ENCODE measurements around the gene MAX.

The MAX gene

DNA sequence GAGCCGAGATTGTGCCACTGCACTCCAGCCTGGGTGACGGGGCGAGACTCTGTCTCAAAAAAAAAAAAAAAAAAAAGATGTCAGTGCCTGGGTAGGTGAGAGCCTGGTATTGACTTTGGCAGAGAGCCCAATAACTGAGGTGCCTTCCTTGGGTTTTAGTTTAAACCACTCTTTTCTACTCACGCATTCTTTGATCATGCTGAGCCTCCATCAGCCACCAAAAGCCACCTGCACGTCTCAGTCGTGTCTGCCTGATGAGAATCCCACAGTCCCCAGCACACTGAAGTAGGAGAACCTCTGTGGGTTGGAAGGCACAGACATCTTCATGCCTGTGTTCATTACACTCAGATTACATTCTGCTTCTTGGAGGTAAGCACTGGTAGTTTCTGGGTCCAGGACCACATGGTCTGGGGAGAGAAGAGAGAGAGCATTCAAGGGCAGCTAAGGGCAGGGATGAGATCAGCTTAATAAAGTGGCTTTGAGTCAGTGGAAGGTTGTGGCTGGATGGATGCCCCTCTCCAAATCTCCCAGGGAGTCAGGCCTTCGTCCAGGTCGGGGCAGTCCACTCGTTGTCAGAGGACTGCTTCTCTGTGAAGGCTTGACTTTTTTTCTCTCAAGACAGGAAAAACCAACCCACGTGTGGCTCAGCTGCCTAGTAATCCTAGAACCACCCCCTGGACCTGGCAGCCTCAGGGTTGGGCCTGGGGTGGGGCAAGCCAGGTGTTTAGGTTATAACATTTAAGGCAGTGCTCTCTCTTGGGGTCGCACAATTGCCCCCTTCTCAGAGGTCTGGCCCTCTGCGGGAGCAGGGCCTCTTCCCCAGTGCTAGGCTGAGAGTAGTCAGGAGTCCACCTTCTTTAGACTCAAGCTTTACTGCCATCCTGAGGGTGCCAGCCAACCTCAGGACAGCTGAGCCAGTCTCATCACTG is 32.6 kb upstream of the MAX start:
- no peak for TF ChIP-seq EZH2 (optimal IDR thresholded peaks at IDR 0.05; ENCODE audit: low read depth, low read length)
- no peak for TF ChIP-seq EZH2phosphoT487 (IDR thresholded peaks at IDR 0.05; ENCODE audit: low read length)
- TF ChIP-seq, protein P1, sequence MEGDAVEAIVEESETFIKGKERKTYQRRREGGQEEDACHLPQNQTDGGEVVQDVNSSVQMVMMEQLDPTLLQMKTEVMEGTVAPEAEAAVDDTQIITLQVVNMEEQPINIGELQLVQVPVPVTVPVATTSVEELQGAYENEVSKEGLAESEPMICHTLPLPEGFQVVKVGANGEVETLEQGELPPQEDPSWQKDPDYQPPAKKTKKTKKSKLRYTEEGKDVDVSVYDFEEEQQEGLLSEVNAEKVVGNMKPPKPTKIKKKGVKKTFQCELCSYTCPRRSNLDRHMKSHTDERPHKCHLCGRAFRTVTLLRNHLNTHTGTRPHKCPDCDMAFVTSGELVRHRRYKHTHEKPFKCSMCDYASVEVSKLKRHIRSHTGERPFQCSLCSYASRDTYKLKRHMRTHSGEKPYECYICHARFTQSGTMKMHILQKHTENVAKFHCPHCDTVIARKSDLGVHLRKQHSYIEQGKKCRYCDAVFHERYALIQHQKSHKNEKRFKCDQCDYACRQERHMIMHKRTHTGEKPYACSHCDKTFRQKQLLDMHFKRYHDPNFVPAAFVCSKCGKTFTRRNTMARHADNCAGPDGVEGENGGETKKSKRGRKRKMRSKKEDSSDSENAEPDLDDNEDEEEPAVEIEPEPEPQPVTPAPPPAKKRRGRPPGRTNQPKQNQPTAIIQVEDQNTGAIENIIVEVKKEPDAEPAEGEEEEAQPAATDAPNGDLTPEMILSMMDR (IDR thresholded peaks at IDR 0.05; ENCODE audit: low read length), result no peak
- no peak overlapping the region for H3K9ac ChIP-seq (ENCODE audit: low read length)
- H3K4me3 ChIP-seq (ENCODE audit: low read length), result no peak overlapping the region
- H3K79me2 ChIP-seq (ENCODE audit: low read length), result no peaks in the 10 kb centered on the region
- no peaks in the 10 kb centered on the region for H3K4me1 ChIP-seq (ENCODE audit: low read length)
- no peak overlapping the region for H3K27ac ChIP-seq (ENCODE audit: low read length)
- no peaks in the 10 kb centered on the region for H3K36me3 ChIP-seq (replicated peaks; ENCODE audit: insufficient read depth, low read length)
- H4K20me1 ChIP-seq (ENCODE audit: insufficient read depth, low read length), result no peaks in the 10 kb centered on the region
- no peaks in the 10 kb centered on the region for H3K9me3 ChIP-seq (replicated peaks; ENCODE audit: insufficient read depth, low read length)
- DNase-seq, result no peak
- H3K4me2 ChIP-seq (ENCODE audit: low read depth, low read length), result no peak overlapping the region
- no peaks in the 10 kb centered on the region for H3F3A ChIP-seq (ENCODE audit: insufficient read depth, low read length)
- H2AFZ ChIP-seq (ENCODE audit: low read length), result no peak overlapping the region
- H3K9me2 ChIP-seq (replicated peaks; ENCODE audit: insufficient read depth, low read length), result no peaks in the 10 kb centered on the region
- H3K27me3 ChIP-seq (replicated peaks; ENCODE audit: insufficient read depth, low read length), result no peaks in the 10 kb centered on the region

DNA sequence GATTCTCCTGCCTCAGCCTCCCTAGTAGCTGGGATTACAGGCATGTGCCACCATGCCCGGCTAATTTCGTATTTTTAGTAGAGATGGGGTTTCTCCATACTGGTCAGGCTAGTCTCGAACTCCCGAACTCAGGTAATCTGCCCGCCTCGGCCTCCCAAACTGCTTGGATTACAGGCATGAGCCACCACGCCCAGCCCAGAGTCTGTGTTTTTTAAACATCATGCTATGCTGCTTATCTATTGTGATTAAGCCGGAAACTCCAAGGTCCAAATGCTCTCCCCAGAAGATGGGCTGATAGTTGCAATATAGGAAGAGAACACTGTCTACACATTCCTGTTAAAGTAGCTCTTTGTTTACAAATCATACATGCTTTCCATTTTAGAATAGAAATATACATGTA is 30.5 kb upstream of the MAX start:
- no peak for TF ChIP-seq EZH2phosphoT487 (IDR thresholded peaks at IDR 0.05; ENCODE audit: low read length)
- TF ChIP-seq EZH2 (optimal IDR thresholded peaks at IDR 0.05; ENCODE audit: low read depth, low read length), result no peak
- TF ChIP-seq, protein P1 (IDR thresholded peaks at IDR 0.05; ENCODE audit: low read length), result no peak
- Histone ChIP-seq H2AFZ (ENCODE audit: low read length) (no peak overlapping the region), H3K9ac (ENCODE audit: low read length) (no peak overlapping the region), H3F3A (ENCODE audit: insufficient read depth, low read length) (no peaks in the 10 kb centered on the region), H4K20me1 (ENCODE audit: insufficient read depth, low read length) (no peaks in the 10 kb centered on the region), H3K27me3 (replicated peaks; ENCODE audit: insufficient read depth, low read length) (no peaks in the 10 kb centered on the region), H3K79me2 (ENCODE audit: low read length) (no peaks in the 10 kb centered on the region), H3K4me2 (ENCODE audit: low read depth, low read length) (no peak overlapping the region), H3K4me3 (ENCODE audit: low read length) (no peak overlapping the region), H3K9me3 (replicated peaks; ENCODE audit: insufficient read depth, low read length) (no peaks in the 10 kb centered on the region), H3K27ac (ENCODE audit: low read length) (no peak overlapping the region), H3K9me2 (replicated peaks; ENCODE audit: insufficient read depth, low read length) (no peaks in the 10 kb centered on the region), H3K4me1 (ENCODE audit: low read length) (no peaks in the 10 kb centered on the region), H3K36me3 (replicated peaks; ENCODE audit: insufficient read depth, low read length) (no peaks in the 10 kb centered on the region)
- DNase-seq, result no peak

DNA sequence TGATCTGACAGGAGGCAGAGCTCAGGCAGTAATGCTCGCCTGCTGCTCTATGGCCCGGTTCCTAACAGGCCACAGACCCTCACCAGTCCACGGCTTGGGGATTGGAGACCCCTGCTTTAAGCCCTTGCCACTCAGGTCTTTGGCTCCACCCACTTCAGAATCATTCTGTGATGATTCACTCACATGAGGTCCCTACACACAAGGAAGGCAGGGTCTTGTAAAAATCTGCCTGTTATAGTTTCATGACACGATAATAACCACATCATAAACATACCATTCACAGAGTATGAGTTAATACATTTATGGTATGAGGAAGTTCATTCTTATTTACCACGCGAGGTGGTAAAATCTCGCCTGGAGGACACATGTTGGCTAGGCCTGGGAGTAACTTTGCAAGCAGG is 29.0 kb upstream of the MAX start:
- Histone ChIP-seq H3K9me2 (replicated peaks; ENCODE audit: insufficient read depth, low read length) (no peaks in the 10 kb centered on the region), H3K27me3 (replicated peaks; ENCODE audit: insufficient read depth, low read length) (no peaks in the 10 kb centered on the region), H3K9ac (ENCODE audit: low read length) (no peak overlapping the region), H3K36me3 (replicated peaks; ENCODE audit: insufficient read depth, low read length) (no peaks in the 10 kb centered on the region), H3K4me1 (ENCODE audit: low read length) (no peaks in the 10 kb centered on the region), H3K4me2 (ENCODE audit: low read depth, low read length) (no peak overlapping the region), H3K9me3 (replicated peaks; ENCODE audit: insufficient read depth, low read length) (no peaks in the 10 kb centered on the region), H2AFZ (ENCODE audit: low read length) (no peak overlapping the region), H4K20me1 (ENCODE audit: insufficient read depth, low read length) (no peaks in the 10 kb centered on the region), H3K79me2 (ENCODE audit: low read length) (no peaks in the 10 kb centered on the region), H3F3A (ENCODE audit: insufficient read depth, low read length) (no peaks in the 10 kb centered on the region), H3K27ac (ENCODE audit: low read length) (no peak overlapping the region), H3K4me3 (ENCODE audit: low read length) (no peak overlapping the region)
- no peak for DNase-seq
- TF ChIP-seq, protein P1 (IDR thresholded peaks at IDR 0.05; ENCODE audit: low read length), result no peak
- TF ChIP-seq EZH2phosphoT487 (IDR thresholded peaks at IDR 0.05; ENCODE audit: low read length) (no peak), EZH2 (optimal IDR thresholded peaks at IDR 0.05; ENCODE audit: low read depth, low read length) (no peak)

All from MM.1S (cell line).